GM19438 (cell line): ENCODE results near the gene ANKRD31.

Experiments
- ATAC-seq: cut with Tn5 transposase; IDR thresholded peaks from one replicate; pipeline ENCODE4 v1.9.1; 2021; ENCODE audit warnings: low read depth; ENCODE audit not compliant: unreplicated experiment

The ANKRD31 gene

GRCh38 chr5:75043633-75044264 lies 192.9 kb downstream of the ANKRD31 start:
- no peak for ATAC-seq

- ATAC-seq: no peak
These were observed 194.2 kb downstream of the ANKRD31 start for GRCh38 chr5:75042522-75042921.

- ATAC-seq: no peak
These were observed 195.7 kb downstream of the ANKRD31 start for GRCh38 chr5:75040973-75041372.

- no peak for ATAC-seq
These were observed 199.6 kb downstream of the ANKRD31 start for GRCh38 chr5:75037106-75037505.

GRCh38 chr5:75034137-75034739 lies 202.4 kb downstream of the ANKRD31 start:
- no peak for ATAC-seq

GRCh38 chr5:75031366-75031765 lies 205.3 kb downstream of the ANKRD31 start:
- no peak for ATAC-seq

GRCh38 chr5:75028090-75028489 lies 208.6 kb downstream of the ANKRD31 start:
- no peak for ATAC-seq

- no peak for ATAC-seq
These were observed 213.1 kb downstream of the ANKRD31 start for GRCh38 chr5:75023368-75024159.

GRCh38 chr5:75021800-75022199 lies 214.9 kb downstream of the ANKRD31 start:
- ATAC-seq: no peak

- no peak for ATAC-seq
These were observed 215.5 kb downstream of the ANKRD31 start for GRCh38 chr5:75021219-75021618.

GRCh38 chr5:75020016-75020656 lies 216.5 kb downstream of the ANKRD31 start:
- ATAC-seq: no peak

GRCh38 chr5:75018805-75019587 lies 217.7 kb downstream of the ANKRD31 start:
- no peak for ATAC-seq
